ENCODE data around the gene APBB2. TPM values are rescaled to one million over a fixed set of nuclear protein-coding genes. Genes with fewer than 3 reads are reported as not detected.

Gene APBB2
- total and polyA plus RNA-seq, 3 donors from 2014 or later = 19.7 to 77.9 (median 59.8) TPM

DNA sequence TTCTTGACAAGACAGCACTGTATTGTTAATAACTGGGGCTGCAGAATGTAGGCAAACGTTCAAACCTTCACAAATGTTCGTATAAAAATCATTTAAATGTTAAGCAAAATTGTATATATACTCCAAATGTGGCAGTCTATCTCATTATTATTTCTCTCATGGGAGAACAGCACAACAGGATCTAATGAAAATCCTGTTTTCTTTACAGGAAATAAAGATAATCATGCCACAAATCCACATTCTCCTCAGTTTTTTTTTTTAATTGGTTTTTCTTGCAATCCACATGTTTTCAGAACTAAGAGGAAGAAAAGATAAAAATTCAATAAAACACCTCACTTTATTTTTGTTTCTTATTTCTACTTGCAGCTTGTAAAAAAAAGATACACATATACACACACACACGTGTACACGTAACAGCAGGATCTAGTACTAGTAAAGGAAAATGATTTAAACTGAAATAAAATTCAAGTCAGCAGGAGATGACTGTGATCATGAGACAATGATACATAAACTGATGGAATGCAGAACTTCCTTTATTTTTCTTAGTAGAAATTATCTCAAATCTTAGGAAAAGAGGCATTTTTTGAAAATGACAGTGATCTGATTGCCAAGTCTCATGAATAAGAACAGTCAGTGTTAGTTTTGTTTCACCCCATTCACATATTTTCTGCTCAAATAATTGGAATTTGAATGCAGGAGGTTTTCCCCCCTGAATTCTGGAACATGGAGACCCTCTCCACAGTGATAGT is 11.3 kb downstream of the APBB2 start:
- no peak overlapping the region for H3K27ac ChIP-seq
- no peak for DNase-seq
- H3K4me3 ChIP-seq = no peak overlapping the region
- no peaks in the 10 kb centered on the region for H3K9me3 ChIP-seq
- H3K4me1 ChIP-seq = no peaks in the 10 kb centered on the region
- intact Hi-C loops (cut with DNase I; ENCODE audit: low total_unique reads) = no loop called here
- TF ChIP-seq, protein P1, sequence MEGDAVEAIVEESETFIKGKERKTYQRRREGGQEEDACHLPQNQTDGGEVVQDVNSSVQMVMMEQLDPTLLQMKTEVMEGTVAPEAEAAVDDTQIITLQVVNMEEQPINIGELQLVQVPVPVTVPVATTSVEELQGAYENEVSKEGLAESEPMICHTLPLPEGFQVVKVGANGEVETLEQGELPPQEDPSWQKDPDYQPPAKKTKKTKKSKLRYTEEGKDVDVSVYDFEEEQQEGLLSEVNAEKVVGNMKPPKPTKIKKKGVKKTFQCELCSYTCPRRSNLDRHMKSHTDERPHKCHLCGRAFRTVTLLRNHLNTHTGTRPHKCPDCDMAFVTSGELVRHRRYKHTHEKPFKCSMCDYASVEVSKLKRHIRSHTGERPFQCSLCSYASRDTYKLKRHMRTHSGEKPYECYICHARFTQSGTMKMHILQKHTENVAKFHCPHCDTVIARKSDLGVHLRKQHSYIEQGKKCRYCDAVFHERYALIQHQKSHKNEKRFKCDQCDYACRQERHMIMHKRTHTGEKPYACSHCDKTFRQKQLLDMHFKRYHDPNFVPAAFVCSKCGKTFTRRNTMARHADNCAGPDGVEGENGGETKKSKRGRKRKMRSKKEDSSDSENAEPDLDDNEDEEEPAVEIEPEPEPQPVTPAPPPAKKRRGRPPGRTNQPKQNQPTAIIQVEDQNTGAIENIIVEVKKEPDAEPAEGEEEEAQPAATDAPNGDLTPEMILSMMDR (IDR thresholded peaks at IDR 0.05) = no peak
- no peak for TF ChIP-seq POLR2A (IDR thresholded peaks at IDR 0.05)
- H3K36me3 ChIP-seq (ENCODE audit: low read depth, missing control alignments) = no peaks in the 10 kb centered on the region
- 60 to 64% methylated on average over 4 of the region's 4 CpGs for WGBS, 2 donors
- no peaks in the 10 kb centered on the region for H3K27me3 ChIP-seq

GRCh38 chr4:41202356-41202755 is 12.0 kb downstream of the APBB2 start:
- intact Hi-C loops (cut with DNase I; ENCODE audit: low total_unique reads) = no loop called here
- no peaks in the 10 kb centered on the region for H3K36me3 ChIP-seq (ENCODE audit: low read depth, missing control alignments)
- no peaks in the 10 kb centered on the region for H3K4me1 ChIP-seq
- 62% methylated on average over 4 of the region's 4 CpGs for WGBS, 2 donors
- no peak overlapping the region for H3K4me3 ChIP-seq
- TF ChIP-seq POLR2A (IDR thresholded peaks at IDR 0.05) = no peak
- TF ChIP-seq, protein P1 (IDR thresholded peaks at IDR 0.05) = no peak
- no peak for DNase-seq
- H3K27ac ChIP-seq = no peak overlapping the region
- H3K9me3 ChIP-seq = no peaks in the 10 kb centered on the region
- no peaks in the 10 kb centered on the region for H3K27me3 ChIP-seq

GRCh38 chr4:41200486-41201017 is 13.8 kb downstream of the APBB2 start:
- WGBS, 2 donors = 69 to 71% methylated on average over 4 of the region's 4 CpGs
- TF ChIP-seq, protein P1 (IDR thresholded peaks at IDR 0.05) = no peak
- no peak for TF ChIP-seq POLR2A (IDR thresholded peaks at IDR 0.05)
- H3K27me3 ChIP-seq = no peaks in the 10 kb centered on the region
- no peaks in the 10 kb centered on the region for H3K4me1 ChIP-seq
- H3K27ac ChIP-seq = no peak overlapping the region
- H3K4me3 ChIP-seq = no peak overlapping the region
- no peaks in the 10 kb centered on the region for H3K9me3 ChIP-seq
- no peaks in the 10 kb centered on the region for H3K36me3 ChIP-seq (ENCODE audit: low read depth, missing control alignments)
- intact Hi-C loops (cut with DNase I; ENCODE audit: low total_unique reads) = no loop called here
- no peak for DNase-seq

DNA sequence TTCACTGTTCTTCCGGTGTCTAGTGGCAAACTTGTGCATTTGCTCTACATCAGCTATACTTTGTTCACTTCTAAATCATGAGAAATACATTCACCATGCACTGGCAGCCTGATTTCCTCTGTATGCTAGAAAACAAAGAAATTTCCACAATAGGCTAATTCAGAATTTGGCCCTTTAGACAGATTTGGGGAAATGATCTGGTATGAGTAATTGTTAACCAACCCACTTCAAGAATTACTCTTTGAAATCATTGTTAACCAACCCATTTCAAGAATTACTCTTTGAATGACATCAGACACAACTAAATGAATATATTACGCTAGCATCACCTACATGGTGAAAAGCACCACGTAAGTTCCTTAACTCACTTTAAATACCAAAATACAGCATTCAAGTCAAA is 14.6 kb downstream of the APBB2 start:
- DNase-seq = no peak
- Histone ChIP-seq H3K9me3 (no peaks in the 10 kb centered on the region), H3K36me3 (ENCODE audit: low read depth, missing control alignments) (no peaks in the 10 kb centered on the region), H3K27ac (no peak overlapping the region), H3K27me3 (no peaks in the 10 kb centered on the region), H3K4me1 (peaks cover 5% of the 10 kb centered on the region), H3K4me3 (no peak overlapping the region)
- intact Hi-C loops (cut with DNase I; ENCODE audit: low total_unique reads) = no loop called here
- 81 to 89% methylated on average over 3 of the region's 3 CpGs for WGBS, 2 donors
- TF ChIP-seq POLR2A (IDR thresholded peaks at IDR 0.05) = no peak
- TF ChIP-seq, protein P1 (IDR thresholded peaks at IDR 0.05) = no peak

DNA sequence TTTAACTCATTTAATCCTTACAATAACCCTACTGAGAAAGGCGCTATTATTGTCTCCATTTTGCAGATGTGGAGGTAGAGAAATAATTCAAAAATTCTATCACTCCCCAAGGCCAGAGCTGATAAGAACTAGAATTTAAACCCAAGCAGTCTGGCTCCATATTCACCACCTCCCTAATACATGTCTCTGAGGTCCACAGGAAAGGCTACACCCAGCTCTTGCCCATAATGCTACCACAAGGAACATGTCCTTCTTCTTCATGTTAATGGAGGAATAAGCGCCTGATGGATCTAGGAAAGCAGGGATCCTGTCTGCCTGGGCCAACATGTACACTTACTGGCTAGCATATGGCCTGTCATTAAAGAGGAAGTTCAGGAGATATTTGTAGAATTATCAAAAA is 16.3 kb downstream of the APBB2 start:
- intact Hi-C loops (cut with DNase I; ENCODE audit: low total_unique reads) = no loop called here
- Histone ChIP-seq H3K36me3 (ENCODE audit: low read depth, missing control alignments) (no peaks in the 10 kb centered on the region), H3K9me3 (no peaks in the 10 kb centered on the region), H3K27ac (no peak overlapping the region), H3K27me3 (no peaks in the 10 kb centered on the region), H3K4me1 (peaks cover 5% of the 10 kb centered on the region), H3K4me3 (no peak overlapping the region)
- WGBS, 2 donors = 90 to 98% methylated on average over 2 of the region's 2 CpGs
- TF ChIP-seq, protein P1 (IDR thresholded peaks at IDR 0.05) = no peak
- no peak for TF ChIP-seq POLR2A (IDR thresholded peaks at IDR 0.05)
- no peak for DNase-seq
